H9 (cell line): ENCODE data around the gene AFAP1L1. TPM values are rescaled to one million over a fixed set of nuclear protein-coding genes. Genes with fewer than 3 reads are reported as not detected.

Source experiments
- DNase-seq: peaks from one replicate; pipeline ENCODE4 v3.0.0-alpha.2; 2017
- H2AFZ ChIP-seq: one replicate; pipeline ENCODE4 v1.6.1; 2013; ENCODE audit warnings: mild to moderate bottlenecking, low read length, control low read depth, moderate library complexity
- H2AK5ac ChIP-seq: 2 replicates; pipeline ENCODE4 v1.6.1; 2013; ENCODE audit warnings: low read length, control low read depth, mixed read lengths; ENCODE audit not compliant: insufficient read length
- H2BK120ac ChIP-seq: one replicate; pipeline ENCODE4 v1.6.1; 2013; ENCODE audit warnings: low read depth, mild to moderate bottlenecking, low read length, control low read depth, inconsistent platforms; ENCODE audit not compliant: poor library complexity, severe bottlenecking
- H2BK12ac ChIP-seq: 2 replicates; pipeline ENCODE4 v1.6.1; 2013; ENCODE audit warnings: low read length, control low read depth, mixed read lengths, low read depth; ENCODE audit not compliant: insufficient read length
- H2BK15ac ChIP-seq: 2 replicates; pipeline ENCODE4 v1.6.1; 2013; ENCODE audit warnings: low read depth, low read length, control low read depth
- H2BK20ac ChIP-seq: one replicate; pipeline ENCODE4 v1.6.1; 2013; ENCODE audit warnings: low read depth, mild to moderate bottlenecking, low read length, control low read depth, inconsistent platforms; ENCODE audit not compliant: poor library complexity, severe bottlenecking
- H2BK5ac ChIP-seq: 2 replicates; pipeline ENCODE4 v1.6.1; 2013; ENCODE audit warnings: low read length, control low read depth, mixed read lengths; ENCODE audit not compliant: insufficient read length
- H3K14ac ChIP-seq: 2 replicates; pipeline ENCODE4 v1.6.1; 2013; ENCODE audit warnings: low read length, control low read depth; ENCODE audit not compliant: insufficient read depth
- H3K18ac ChIP-seq: 2 replicates; pipeline ENCODE4 v1.6.1; 2013; ENCODE audit warnings: low read depth, mild to moderate bottlenecking, mixed read lengths, low read length, control low read depth; ENCODE audit not compliant: insufficient read length
- H3K23ac ChIP-seq: 2 replicates; pipeline ENCODE4 v1.6.1; 2013; ENCODE audit warnings: low read length, control low read depth, mixed read lengths, low read depth; ENCODE audit not compliant: insufficient read length
- H3K23me2 ChIP-seq: 2 replicates; pipeline ENCODE4 v1.6.1; 2013; ENCODE audit warnings: low read depth, mild to moderate bottlenecking, mixed read lengths, low read length, control low read depth; ENCODE audit not compliant: insufficient read length, poor library complexity, severe bottlenecking
- H3K27ac ChIP-seq: 2 replicates; pipeline ENCODE4 v1.5.1; 2013; ENCODE audit warnings: low read length, control low read depth, mixed read lengths, low read depth; ENCODE audit not compliant: insufficient read length
- H3K27me3 ChIP-seq: 2 replicates; pipeline ENCODE4 v1.6.1; 2013; ENCODE audit warnings: low read length, control low read depth, inconsistent platforms; ENCODE audit not compliant: insufficient read depth
- H3K4ac ChIP-seq: 2 replicates; pipeline ENCODE4 v1.6.1; 2013; ENCODE audit warnings: low read depth, mild to moderate bottlenecking, control low read depth, inconsistent platforms, low read length, moderate library complexity
- H3K4me1 ChIP-seq: 2 replicates; pipeline ENCODE4 v1.6.1; 2013; ENCODE audit warnings: low read length, control low read depth, inconsistent platforms; ENCODE audit not compliant: insufficient read depth
- H3K4me2 ChIP-seq: 2 replicates; pipeline ENCODE4 v1.6.1; 2013; ENCODE audit warnings: low read length, control low read depth, mixed read lengths; ENCODE audit not compliant: insufficient read length, insufficient read depth
- H3K56ac ChIP-seq: 2 replicates; pipeline ENCODE4 v1.6.1; 2013; ENCODE audit warnings: low read depth, mild to moderate bottlenecking, mixed read lengths, low read length, control low read depth; ENCODE audit not compliant: insufficient read length
- H3K79me1 ChIP-seq: 2 replicates; pipeline ENCODE4 v1.6.1; 2013; ENCODE audit warnings: low read depth, mild to moderate bottlenecking, moderate library complexity, low read length, control low read depth, inconsistent platforms; ENCODE audit not compliant: insufficient read depth, poor library complexity, severe bottlenecking
- H3K79me2 ChIP-seq: 2 replicates; pipeline ENCODE4 v1.6.1; 2013; ENCODE audit warnings: low read length, control low read depth, inconsistent platforms; ENCODE audit not compliant: insufficient read depth
- H3K9ac ChIP-seq: 2 replicates; pipeline ENCODE4 v1.6.1; 2013; ENCODE audit warnings: low read length, control low read depth, mixed read lengths; ENCODE audit not compliant: insufficient read length; ENCODE audit errors: extremely low read depth
- H3K9me3 ChIP-seq: one replicate; pipeline ENCODE4 v1.6.1; 2013; ENCODE audit warnings: low read depth, low read length, inconsistent platforms; ENCODE audit not compliant: control insufficient read depth
- H3T11ph ChIP-seq: one replicate; pipeline ENCODE4 v1.6.1; 2013; ENCODE audit warnings: mild to moderate bottlenecking, low read length, control low read depth, inconsistent platforms
- H4K20me1 ChIP-seq: one replicate; pipeline ENCODE4 v1.6.1; 2013; ENCODE audit not compliant: control insufficient read depth, insufficient read length, insufficient read depth
- H4K5ac ChIP-seq: 2 replicates; pipeline ENCODE4 v1.6.1; 2013; ENCODE audit warnings: low read depth, mild to moderate bottlenecking, mixed read lengths, low read length, control low read depth; ENCODE audit not compliant: insufficient read length
- H4K8ac ChIP-seq: replicated peaks from 2 replicates; pipeline ENCODE4 v1.6.1; 2013; ENCODE audit warnings: low read length, control low read depth, mixed read lengths, low read depth; ENCODE audit not compliant: insufficient read length
- H4K91ac ChIP-seq: 2 replicates; pipeline ENCODE4 v1.6.1; 2013; ENCODE audit warnings: low read depth, mild to moderate bottlenecking, moderate library complexity, mixed read lengths, low read length, control low read depth; ENCODE audit not compliant: insufficient read length
- H3K27ac Mint-ChIP-seq, 3 experiments: 2 replicates in 2 of 3; 3 replicates in 1 of 3; pipeline ENCODE4 v1.8.0; 2020 to 2021; ENCODE audit warnings: mixed read lengths in 3 of 3, mild to moderate bottlenecking in 1 of 3, moderate library complexity in 1 of 3
- H3K27me3 Mint-ChIP-seq: 2 replicates; pipeline ENCODE4 v1.8.0; 2021; ENCODE audit warnings: low read depth, mild to moderate bottlenecking, moderate library complexity, mixed read lengths
- H3K36me3 Mint-ChIP-seq, 3 experiments: 2 replicates in 2 of 3; 3 replicates in 1 of 3; pipeline ENCODE4 v1.8.0; 2020 to 2021; ENCODE audit warnings: low read depth in 3 of 3, mixed read lengths in 3 of 3; ENCODE audit not compliant: insufficient read depth in 1 of 3
- H3K4me1 Mint-ChIP-seq, 2 experiments: 2 replicates each; pipeline ENCODE4 v1.8.0; 2020; ENCODE audit warnings: mixed read lengths in 2 of 2
- H3K4me3 Mint-ChIP-seq, 2 experiments: 2 replicates in 1 of 2; 3 replicates in 1 of 2; pipeline ENCODE4 v1.8.0; 2020 to 2021; ENCODE audit warnings: mild to moderate bottlenecking in 2 of 2, mixed read lengths in 2 of 2, moderate library complexity in 1 of 2
- H3K9me3 Mint-ChIP-seq, 2 experiments: 2 replicates in 1 of 2; 3 replicates in 1 of 2; pipeline ENCODE4 v1.8.0; 2020; ENCODE audit warnings: mild to moderate bottlenecking in 2 of 2, mixed read lengths in 2 of 2, moderate library complexity in 1 of 2
- CTCF ChIP-seq: fragments of 200-600 bp; sonication (generic); conservative IDR thresholded peaks from 3 replicates; pipeline ENCODE4 v1.8.0; 2021; ENCODE audit warnings: antibody characterized with exemption, mild to moderate bottlenecking
- WGBS: extraction: QIAGEN DNeasy Blood & Tissue Kit; methylation state at CpG from one replicate; pipeline ENCODE4 v1.1.7; 2013; ENCODE audit warnings: missing lambda C conversion rate, low lambda C conversion rate, mixed read lengths; ENCODE audit not compliant: insufficient read length; ENCODE audit errors: extremely low coverage; 5-methylcytosine and 5-hydroxymethylcytosine counted together
- total RNA-seq: library from RNA; stranded (reverse); gene quantifications from 2 replicates; pipeline ENCODE4 v1.2.1, GENCODE V29; 2021

AFAP1L1 gene
- total RNA-seq, 1 experiment from 2014 or later = 1.8 TPM

GRCh38 chr5:149302641-149303040 lies 31.0 kb downstream of the AFAP1L1 start:
- Mint-ChIP-seq H3K4me1 (no peaks in the 10 kb centered on the region), H3K27me3 (no peaks in the 10 kb centered on the region; the same call in 1 of the 2 replicates), H3K27ac (no peak overlapping the region), H3K36me3 (no peaks in the 10 kb centered on the region), H3K9me3 (no peaks in the 10 kb centered on the region), H3K4me3 (no peak overlapping the region)
- H3K18ac ChIP-seq = no peak overlapping the region
- TF ChIP-seq CTCF = no peak
- H2BK20ac ChIP-seq = no peak overlapping the region
- no peak overlapping the region for H3K14ac ChIP-seq
- no peaks in the 10 kb centered on the region for H3K27me3 ChIP-seq
- no peaks in the 10 kb centered on the region for H3K79me1 ChIP-seq
- no peaks in the 10 kb centered on the region for H3K79me2 ChIP-seq
- no peak overlapping the region for H2AFZ ChIP-seq
- no peaks in the 10 kb centered on the region for H4K20me1 ChIP-seq
- no peak overlapping the region for H3K4me2 ChIP-seq
- no peak overlapping the region for H3K4ac ChIP-seq
- H3K23ac ChIP-seq = no peak overlapping the region
- no peak overlapping the region for H3K9ac ChIP-seq
- no peak overlapping the region for H2BK12ac ChIP-seq
- H2AK5ac ChIP-seq = no peak overlapping the region
- no peak overlapping the region for H4K91ac ChIP-seq
- no peaks in the 10 kb centered on the region for H3K9me3 ChIP-seq
- no peak overlapping the region for H2BK120ac ChIP-seq
- no peak overlapping the region for H2BK15ac ChIP-seq
- H4K5ac ChIP-seq = no peak overlapping the region
- no peaks in the 10 kb centered on the region for H3K4me1 ChIP-seq
- WGBS = no CpG with 5 or more reads among the region's 5 CpGs
- no peak overlapping the region for H3T11ph ChIP-seq
- no peak overlapping the region for H3K56ac ChIP-seq
- H3K23me2 ChIP-seq = no peaks in the 10 kb centered on the region
- no peak overlapping the region for H3K27ac ChIP-seq
- H2BK5ac ChIP-seq = no peak overlapping the region
- DNase-seq = no peak
- no peak overlapping the region for H4K8ac ChIP-seq
